ENCODE data around the gene ZNF473. TPM values are rescaled to one million over a fixed set of nuclear protein-coding genes. Genes with fewer than 3 reads are reported as not detected.
"Not testable (repeated sequence)": the region's sequence is repeated elsewhere in the genome, so short reads cannot be mapped to it uniquely, and the experiment has no call there.

The ZNF473 gene
- total RNA-seq, 3 donors from 2014 or later: 5.2 to 9.2 (median 6.0) TPM

- Histone ChIP-seq H3K4me3 (no peak overlapping the region), H3K4me1 (ENCODE audit: low read depth) (peaks cover 9% of the 10 kb centered on the region), H3K9me3 (peaks cover 13% of the 10 kb centered on the region), H3K36me3 (ENCODE audit: low read depth) (peaks cover 2% of the 10 kb centered on the region)
- intact Hi-C loops (cut with DNase I, micrococcal nuclease): no loop called here
- ATAC-seq (peak; percentile 95), DNase-seq (peak; percentile 80 to 87 (median 86))
- TF ChIP-seq CTCF (IDR thresholded peaks at IDR 0.05): no peak
Measured at GRCh38 chr19:50050406-50051227, 24.8 kb downstream of the ZNF473 start.

GRCh38 chr19:50051228-50051895, 25.6 kb downstream of the ZNF473 start:
- intact Hi-C loops (cut with DNase I, micrococcal nuclease); DNase-seq; H3K9me3 ChIP-seq; ATAC-seq; H3K4me1 ChIP-seq (ENCODE audit: low read depth); H3K4me3 ChIP-seq; H3K36me3 ChIP-seq (ENCODE audit: low read depth): not testable (repeated sequence)

GRCh38 chr19:50051964-50052363, 26.2 kb downstream of the ZNF473 start:
- Histone ChIP-seq H3K4me3 (no peak overlapping the region), H3K9me3 (no peaks in the 10 kb centered on the region), H3K4me1 (ENCODE audit: low read depth) (peaks cover 9% of the 10 kb centered on the region), H3K36me3 (ENCODE audit: low read depth) (no peaks in the 10 kb centered on the region)
- intact Hi-C loops (cut with DNase I, micrococcal nuclease): no loop called here
- ATAC-seq (no peak), DNase-seq (no peak)
- TF ChIP-seq CTCF (IDR thresholded peaks at IDR 0.05): no peak

GRCh38 chr19:50053119-50053518, 27.3 kb downstream of the ZNF473 start:
- intact Hi-C loops (cut with DNase I, micrococcal nuclease): no loop called here
- peaks cover 9% of the 10 kb centered on the region for H3K4me1 ChIP-seq (ENCODE audit: low read depth)
- ATAC-seq (no peak), DNase-seq (no peak)
- H3K9me3 ChIP-seq: peaks cover 2% of the 10 kb centered on the region
- no peak overlapping the region for H3K4me3 ChIP-seq
- no peak for TF ChIP-seq CTCF (IDR thresholded peaks at IDR 0.05)
- no peaks in the 10 kb centered on the region for H3K36me3 ChIP-seq (ENCODE audit: low read depth)

GRCh38 chr19:50058425-50058824, 32.6 kb downstream of the ZNF473 start:
- no peak for DNase-seq
- H3K4me3 ChIP-seq: no peak overlapping the region
- no peak for ATAC-seq
- intact Hi-C loops (cut with DNase I, micrococcal nuclease): no loop called here
- H3K9me3 ChIP-seq: peaks cover 21% of the 10 kb centered on the region
- no peaks in the 10 kb centered on the region for H3K36me3 ChIP-seq (ENCODE audit: low read depth)
- no peak for TF ChIP-seq CTCF (IDR thresholded peaks at IDR 0.05)
- H3K4me1 ChIP-seq (ENCODE audit: low read depth): no peaks in the 10 kb centered on the region

GRCh38 chr19:50059045-50059444, 33.2 kb downstream of the ZNF473 start:
- DNase-seq: no peak
- no peak for ATAC-seq
- TF ChIP-seq CTCF (IDR thresholded peaks at IDR 0.05): no peak
- Histone ChIP-seq H3K4me3 (no peak overlapping the region), H3K36me3 (ENCODE audit: low read depth) (no peaks in the 10 kb centered on the region), H3K4me1 (ENCODE audit: low read depth) (no peaks in the 10 kb centered on the region), H3K9me3 (peaks cover 21% of the 10 kb centered on the region)
- intact Hi-C loops (cut with DNase I, micrococcal nuclease): no loop called here

Measured in mucosa of descending colon (tissue), 3 donors.